ENCODE data around the gene ZBTB6.

GRCh38 chr9:122944960-122945888 is 32.1 kb upstream of the ZBTB6 start:
- TF ChIP-seq POLR2AphosphoS5 (IDR thresholded peaks at IDR 0.05; ENCODE audit: low read depth, low read length) (no peak), POLR2A (IDR thresholded peaks at IDR 0.05; ENCODE audit: low read depth, low read length) (no peak), POU2F2 (IDR thresholded peaks at IDR 0.05; ENCODE audit: low read depth, low read length) (no peak), SPI1 (IDR thresholded peaks at IDR 0.05; ENCODE audit: low read depth, low read length) (no peak), PAX5 (IDR thresholded peaks at IDR 0.05; ENCODE audit: insufficient read depth, low read length, severe bottlenecking) (no peak)
